Prostate gland (tissue), 2 donors: ENCODE data around the gene SEMA3A.

Experiments
- CTCF ChIP-seq, 4 experiments: fragments of 200-600 bp in 2 of 4; fragments of 450-650 bp in 2 of 4; sonication (generic) in 2 of 4; IDR thresholded peaks; 1 replicate in 3 of 4; 2 replicates in 1 of 4; pipeline ENCODE4 v1.5.1; 2016 to 2019; ENCODE audit warnings: antibody characterized with exemption in 4 of 4, mild to moderate bottlenecking in 2 of 4, moderate library complexity in 2 of 4
- POLR2A ChIP-seq: fragments of 450-650 bp; IDR thresholded peaks from one replicate; pipeline ENCODE4 v1.6.1; 2016; ENCODE audit warnings: antibody characterized with exemption, mild to moderate bottlenecking
- POLR2AphosphoS5 ChIP-seq: sonication (generic); formaldehyde crosslinking; IDR thresholded peaks from one replicate; pipeline ENCODE4 v1.6.1; 2017; ENCODE audit warnings: antibody characterized with exemption

- no peak for TF ChIP-seq POLR2A
- TF ChIP-seq CTCF (IDR thresholded peaks at IDR 0.05) = no peak
- no peak for TF ChIP-seq POLR2AphosphoS5
Observed at GRCh38 chr7:83931968-83932367, 262.6 kb downstream of the SEMA3A start.
